AG10803 (cell line): Measurements from ENCODE around the gene TBC1D22A.
A peak's percentile ranks its signal among the peaks of the same experiment; 100 is the strongest.

Experiments
- DNase-seq: peaks from one replicate; pipeline ENCODE4 v3.0.0; 2010; ENCODE audit warnings: low read depth
- H3K4me3 ChIP-seq: 2 replicates; pipeline ENCODE4 v1.5.1; 2011; ENCODE audit warnings: mild to moderate bottlenecking, low read length, control low read depth
- CTCF ChIP-seq: conservative IDR thresholded peaks from 2 replicates; pipeline ENCODE4 v1.5.1; 2011; ENCODE audit warnings: mild to moderate bottlenecking, low read length, control low read depth, inconsistent platforms

The TBC1D22A gene

GRCh38 chr22:47122441-47123000 lies 360.1 kb downstream of the TBC1D22A start:
- H3K4me3 ChIP-seq: no peak overlapping the region
- TF ChIP-seq CTCF: no peak
- no peak for DNase-seq

- no peak for DNase-seq
- TF ChIP-seq CTCF: no peak
- H3K4me3 ChIP-seq: no peak overlapping the region
Measured at GRCh38 chr22:47123006-47123826, 360.8 kb downstream of the TBC1D22A start.

- no peak for DNase-seq
- no peak overlapping the region for H3K4me3 ChIP-seq
- no peak for TF ChIP-seq CTCF
Measured at GRCh38 chr22:47123827-47124442, 361.5 kb downstream of the TBC1D22A start.

- no peak for TF ChIP-seq CTCF
- DNase-seq: no peak
- H3K4me3 ChIP-seq: no peak overlapping the region
Measured at GRCh38 chr22:47124451-47124881, 362.0 kb downstream of the TBC1D22A start.

- no peak overlapping the region for H3K4me3 ChIP-seq
- no peak for DNase-seq
- TF ChIP-seq CTCF: no peak
Measured at GRCh38 chr22:47124961-47125360, 362.5 kb downstream of the TBC1D22A start.

GRCh38 chr22:47125603-47126002 lies 363.2 kb downstream of the TBC1D22A start:
- H3K4me3 ChIP-seq: no peak overlapping the region
- no peak for DNase-seq
- peak; percentile 26 for TF ChIP-seq CTCF
